T-helper 1 cell treated with Interleukin-12 subunit alpha and Interleukin-12 subunit beta and Interleukin-4 antibody, amounts not matched to agents 30 μg/mL and 1 μg/mL, for 36 hours (primary cell): ENCODE data around the gene DMGDH.

Source experiments
- H3K27ac Mint-ChIP-seq: one replicate; pipeline ENCODE4 v1.8.0; 2021; ENCODE audit warnings: mild to moderate bottlenecking, mixed read lengths
- H3K27me3 Mint-ChIP-seq: one replicate; pipeline ENCODE4 v1.8.0; 2021; ENCODE audit warnings: low read depth, mixed read lengths
- H3K36me3 Mint-ChIP-seq: one replicate; pipeline ENCODE4 v1.8.0; 2021; ENCODE audit warnings: low read depth, mixed read lengths
- H3K4me1 Mint-ChIP-seq: one replicate; pipeline ENCODE4 v1.8.0; 2021; ENCODE audit warnings: low read depth, mixed read lengths
- H3K4me3 Mint-ChIP-seq: one replicate; pipeline ENCODE4 v1.8.0; 2021; ENCODE audit warnings: mild to moderate bottlenecking, moderate library complexity, mixed read lengths
- H3K9me3 Mint-ChIP-seq: one replicate; pipeline ENCODE4 v1.8.0; 2021; ENCODE audit warnings: mixed read lengths

Gene DMGDH

DNA sequence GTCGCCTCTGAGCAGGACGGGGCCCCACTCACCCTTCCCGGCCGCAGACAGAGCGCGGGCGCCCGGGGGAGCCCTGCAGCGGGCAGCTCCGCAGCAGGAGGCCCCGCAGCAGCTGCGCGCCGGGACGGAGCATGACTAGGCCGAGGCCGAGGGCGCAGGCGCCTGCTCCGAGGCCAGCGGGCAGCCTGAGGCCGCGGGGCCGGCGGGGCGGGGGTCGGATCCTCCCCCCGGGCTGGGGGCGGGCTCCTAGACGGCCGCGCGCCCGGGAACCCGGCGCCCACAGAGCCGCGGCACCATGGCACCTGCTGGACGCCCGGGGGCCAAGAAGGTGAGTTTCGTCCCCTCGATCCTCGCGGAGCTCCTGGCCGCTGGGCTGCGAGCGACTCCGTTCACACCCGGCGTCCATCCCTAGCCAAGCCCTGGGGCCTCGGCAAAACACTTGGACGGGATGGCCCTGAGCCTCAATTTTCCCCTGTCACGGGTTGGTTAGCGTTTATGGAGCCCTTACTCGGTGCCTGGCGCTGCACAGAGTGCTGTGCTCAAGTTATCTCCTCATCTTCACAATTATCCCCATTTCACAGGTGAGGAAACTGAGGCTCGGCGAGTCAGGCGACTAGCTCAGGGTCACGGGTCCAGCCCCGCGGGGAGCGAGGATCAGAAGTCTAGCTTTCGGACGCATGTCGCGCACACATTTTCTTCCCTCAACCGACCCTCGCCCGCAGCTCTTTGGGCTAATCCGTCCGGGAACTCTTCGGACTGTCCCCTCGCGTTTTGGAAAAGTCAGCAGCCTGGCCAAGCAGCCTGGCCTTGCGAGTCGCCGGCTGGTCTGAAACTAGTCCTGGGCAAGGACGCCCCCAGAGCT lies at the start of gene DMGDH, which contains the start of gene BHMT2:
Gene DMGDH (minus strand): TSS at position 187 of the 862 bp plus-strand sequence. CDS start 54 bp downstream, at position 133.
Gene BHMT2 (plus strand): TSS at position 280 of the 862 bp plus-strand sequence. CDS start 16 bp downstream, at position 296.
- Mint-ChIP-seq H3K4me1 (no peaks in the 10 kb centered on the region), H3K9me3 (peaks cover 3% of the 10 kb centered on the region), H3K36me3 (no peaks in the 10 kb centered on the region), H3K4me3 (no peak within 1 kb of the TSS), H3K27ac (no peak within 1 kb of the TSS), H3K27me3 (peaks cover 34% of the 10 kb centered on the region)

DNA sequence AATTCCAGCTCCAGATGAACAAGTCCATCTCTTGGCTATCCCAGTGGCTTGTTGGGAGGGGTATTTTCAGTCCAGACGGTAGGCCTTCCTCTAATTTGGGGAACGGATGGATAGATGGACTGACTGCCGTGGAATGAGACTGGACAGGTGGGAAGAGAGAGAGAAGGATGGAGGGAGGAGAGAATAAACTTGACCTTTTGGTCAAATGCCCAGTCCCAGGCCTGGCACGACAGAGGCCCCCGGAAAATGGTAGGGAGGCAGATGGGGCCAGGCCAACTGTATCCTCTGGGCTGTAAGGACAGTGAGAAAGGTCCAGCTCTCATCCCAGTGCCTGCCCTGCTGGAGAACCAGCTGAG lies 43.2 kb upstream of the DMGDH start:
- Mint-ChIP-seq H3K4me3 (no peak overlapping the region), H3K4me1 (peaks cover 1% of the 10 kb centered on the region), H3K27me3 (peaks cover 64% of the 10 kb centered on the region), H3K36me3 (no peaks in the 10 kb centered on the region), H3K27ac (no peak overlapping the region), H3K9me3 (no peaks in the 10 kb centered on the region)

DNA sequence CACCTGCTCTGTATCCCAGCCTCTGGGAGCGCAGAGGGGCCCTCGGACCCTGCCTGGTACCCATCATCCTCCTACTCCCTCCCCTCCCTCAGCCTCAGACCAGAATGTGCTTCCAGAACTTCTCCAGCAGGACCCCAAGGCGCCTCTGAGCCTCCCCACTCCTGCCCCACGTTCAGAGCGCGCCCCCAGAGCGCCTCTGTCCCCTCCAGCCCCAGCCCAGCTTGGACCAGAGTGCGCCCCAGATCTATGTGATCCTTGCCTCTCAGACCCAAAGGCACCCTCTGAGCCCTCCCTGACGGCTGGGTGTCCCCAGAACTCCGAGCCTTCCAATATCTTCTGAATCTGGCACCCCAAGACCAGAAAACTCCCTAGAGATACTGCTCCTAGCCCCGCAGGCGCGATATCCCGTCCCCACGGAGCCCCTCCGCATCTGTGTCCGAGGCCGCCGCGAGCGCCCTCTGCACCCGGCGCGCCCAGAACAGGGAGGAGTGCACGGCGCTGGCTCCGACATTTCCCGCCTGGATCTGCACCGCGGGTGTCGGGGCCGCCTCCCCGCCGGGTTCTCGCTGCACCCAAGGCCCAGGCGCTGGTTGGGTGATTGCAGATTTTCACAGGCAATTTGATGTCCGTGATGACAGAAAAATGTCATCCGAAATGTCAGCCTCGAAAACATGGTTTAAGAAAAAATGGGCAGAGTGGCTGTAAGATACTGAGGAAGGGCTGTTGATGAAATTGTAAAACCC lies 42.7 kb upstream of the DMGDH start:
- H3K4me1 Mint-ChIP-seq: peaks cover 1% of the 10 kb centered on the region
- H3K27me3 Mint-ChIP-seq: peaks cover 69% of the 10 kb centered on the region
- no peak overlapping the region for H3K27ac Mint-ChIP-seq
- H3K4me3 Mint-ChIP-seq: no peak overlapping the region
- H3K36me3 Mint-ChIP-seq: no peaks in the 10 kb centered on the region
- no peaks in the 10 kb centered on the region for H3K9me3 Mint-ChIP-seq

DNA sequence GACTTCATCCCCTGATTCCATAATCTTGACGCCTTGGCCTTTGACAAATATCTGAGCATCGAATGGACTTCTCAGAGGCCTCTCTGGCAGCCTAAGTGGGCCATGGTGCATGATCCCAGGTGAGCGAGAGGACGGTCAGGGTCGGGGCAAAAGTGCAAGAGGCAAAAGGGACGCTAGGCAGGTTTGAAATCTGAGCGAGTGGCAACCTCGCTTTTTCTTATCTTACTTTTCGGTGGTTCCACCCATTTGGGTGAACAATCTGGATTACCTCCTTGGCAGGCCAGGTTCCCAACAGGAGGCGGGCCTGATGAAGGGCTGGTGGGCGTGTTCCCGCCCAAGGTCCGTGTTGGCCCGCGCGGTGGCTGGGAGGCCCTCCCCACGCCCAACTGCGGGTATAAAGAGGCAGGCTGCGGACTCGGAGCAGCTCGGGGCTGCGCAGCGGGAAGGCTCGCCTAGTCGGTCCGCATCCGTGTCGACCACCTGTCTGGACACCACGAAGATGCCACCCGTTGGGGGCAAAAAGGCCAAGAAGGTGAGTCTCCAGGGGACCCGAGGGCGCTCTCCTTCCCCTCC lies 42.0 kb upstream of the DMGDH start, which contains the start of gene BHMT:
Gene BHMT (plus strand): TSS at position 423 of the 573 bp plus-strand sequence. CDS start 77 bp downstream, at position 500.
- no peaks in the 10 kb centered on the region for H3K36me3 Mint-ChIP-seq
- no peaks in the 10 kb centered on the region for H3K9me3 Mint-ChIP-seq
- no peak within 1 kb of the TSS for H3K4me3 Mint-ChIP-seq
- H3K27ac Mint-ChIP-seq: no peak within 1 kb of the TSS
- peaks cover 72% of the 10 kb centered on the region for H3K27me3 Mint-ChIP-seq
- peaks cover 1% of the 10 kb centered on the region for H3K4me1 Mint-ChIP-seq

DNA sequence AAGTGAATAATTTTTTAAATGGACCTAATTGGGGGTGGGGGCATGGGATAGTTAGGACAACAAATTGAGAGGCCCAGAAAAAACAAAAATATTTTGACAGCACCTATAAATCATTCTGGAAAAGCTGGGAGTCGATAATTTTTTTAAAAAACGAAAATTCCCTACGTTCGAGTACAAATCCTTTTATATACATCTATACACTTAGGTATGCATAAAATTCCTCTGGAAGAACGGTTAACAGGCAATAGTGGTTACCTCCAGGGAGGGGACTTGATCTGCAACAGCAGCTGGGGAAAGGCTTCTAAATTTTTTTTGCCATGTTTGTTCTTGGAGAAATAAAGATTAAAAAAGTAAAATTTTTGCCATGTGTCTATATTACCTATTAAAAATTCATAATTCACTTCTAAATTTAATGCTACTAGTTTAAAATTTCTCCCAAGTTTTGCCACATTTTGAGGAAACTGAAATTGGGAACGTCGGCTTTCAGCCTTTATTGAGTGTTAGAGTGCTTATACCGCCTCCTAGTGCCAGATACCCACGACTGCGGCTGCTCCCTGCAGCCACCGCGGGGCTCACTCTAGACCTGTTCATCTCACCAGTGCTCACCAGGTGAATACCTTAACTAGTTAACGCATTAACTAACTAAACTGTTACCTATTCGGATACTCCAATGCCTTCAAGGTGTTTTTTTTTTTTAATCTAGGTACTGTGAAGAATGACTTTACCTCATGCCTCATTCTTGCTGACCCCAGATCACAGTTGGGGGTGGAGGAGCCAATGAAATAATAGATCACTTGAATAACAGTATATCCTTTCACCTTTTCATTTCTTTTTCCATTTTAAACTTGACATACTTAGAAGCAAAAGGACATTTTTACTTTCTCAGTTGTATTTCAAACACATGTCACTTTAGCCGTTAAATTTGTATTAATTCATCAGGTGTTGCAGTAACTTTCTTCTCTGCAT lies 40.3 kb upstream of the DMGDH start:
- peaks cover 1% of the 10 kb centered on the region for H3K4me1 Mint-ChIP-seq
- H3K27me3 Mint-ChIP-seq: peaks cover 77% of the 10 kb centered on the region
- H3K27ac Mint-ChIP-seq: no peak overlapping the region
- H3K4me3 Mint-ChIP-seq: no peak overlapping the region
- no peaks in the 10 kb centered on the region for H3K36me3 Mint-ChIP-seq
- no peaks in the 10 kb centered on the region for H3K9me3 Mint-ChIP-seq

DNA sequence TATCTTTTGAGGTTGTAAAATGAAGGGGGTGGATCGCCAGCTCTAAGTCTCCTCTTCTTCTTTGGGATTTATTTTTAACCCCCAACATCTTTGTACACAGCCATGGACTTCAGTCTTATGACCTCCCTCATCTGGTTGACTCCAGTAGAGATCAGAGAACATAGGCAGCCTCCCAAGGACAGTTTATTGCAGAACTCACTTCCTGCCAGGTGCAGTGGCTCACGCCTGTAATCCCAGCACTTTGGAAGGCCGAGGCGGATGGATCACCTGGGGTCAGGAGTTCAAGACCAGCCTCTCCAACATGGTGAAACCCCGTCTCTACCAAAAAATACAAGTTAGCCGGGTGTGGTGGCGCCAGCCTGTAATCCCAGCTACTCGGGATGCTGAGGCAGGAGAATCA lies 39.3 kb upstream of the DMGDH start:
- peaks cover 78% of the 10 kb centered on the region for H3K27me3 Mint-ChIP-seq
- H3K4me3 Mint-ChIP-seq: no peak overlapping the region
- H3K9me3 Mint-ChIP-seq: no peaks in the 10 kb centered on the region
- H3K36me3 Mint-ChIP-seq: no peaks in the 10 kb centered on the region
- no peak overlapping the region for H3K27ac Mint-ChIP-seq
- peaks cover 1% of the 10 kb centered on the region for H3K4me1 Mint-ChIP-seq

DNA sequence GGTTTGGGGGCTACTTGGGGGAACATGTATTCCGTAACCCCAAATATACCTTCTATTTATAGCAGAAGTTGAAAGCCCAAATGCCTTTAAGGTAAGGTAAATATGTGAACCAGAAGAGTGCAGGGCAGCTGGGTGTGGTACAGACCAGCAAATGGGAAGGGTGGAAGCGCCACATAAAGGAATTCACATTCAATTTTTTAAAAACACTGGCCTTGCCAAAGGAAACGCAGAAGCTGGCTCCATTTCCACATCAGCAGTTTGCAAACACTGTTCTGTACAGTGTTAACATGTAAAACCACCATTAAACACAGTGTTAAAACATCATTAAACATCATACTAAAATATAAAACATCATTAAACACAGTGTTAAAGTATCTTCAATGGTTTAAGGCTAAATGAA lies 38.6 kb upstream of the DMGDH start:
- peaks cover 72% of the 10 kb centered on the region for H3K27me3 Mint-ChIP-seq
- no peak overlapping the region for H3K27ac Mint-ChIP-seq
- no peaks in the 10 kb centered on the region for H3K36me3 Mint-ChIP-seq
- no peak overlapping the region for H3K4me3 Mint-ChIP-seq
- peaks cover 1% of the 10 kb centered on the region for H3K4me1 Mint-ChIP-seq
- H3K9me3 Mint-ChIP-seq: no peaks in the 10 kb centered on the region

DNA sequence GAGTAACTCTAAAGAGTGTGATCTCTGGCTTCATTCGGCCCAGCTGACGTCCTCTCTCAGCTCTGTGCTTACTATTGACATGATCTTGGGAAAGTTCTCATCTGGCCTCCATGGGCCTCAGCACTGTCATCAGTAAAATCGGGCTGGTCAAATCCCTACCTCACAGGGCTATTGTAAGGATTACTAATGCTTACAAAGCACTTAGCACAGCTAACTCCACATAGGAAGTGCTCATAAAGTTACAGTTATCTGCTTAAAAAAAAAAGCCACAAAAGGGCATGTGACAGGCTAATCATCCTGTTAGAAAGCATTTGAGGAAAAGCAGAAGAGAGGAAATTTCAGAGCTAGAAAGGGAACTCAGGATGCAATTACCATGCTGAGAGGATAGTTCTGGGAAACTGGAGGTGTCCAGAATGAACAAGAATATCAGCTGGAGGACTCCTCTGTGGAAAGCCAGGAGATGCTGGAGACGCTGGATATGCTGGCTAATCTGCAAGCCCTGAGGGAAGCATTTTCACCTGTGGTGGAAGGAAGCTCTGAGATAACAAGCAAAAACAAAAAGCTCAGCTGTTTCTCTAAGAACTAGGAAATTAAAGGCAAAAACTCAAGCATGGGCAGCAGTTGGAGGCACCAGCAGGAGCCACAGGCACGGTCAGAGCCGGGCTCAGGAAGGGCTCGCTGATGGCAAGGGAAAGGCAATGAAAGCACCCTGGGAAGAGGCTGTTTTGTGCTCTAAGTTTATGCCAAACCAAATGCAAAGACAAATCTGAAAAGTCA lies 37.7 kb upstream of the DMGDH start:
- no peak overlapping the region for H3K27ac Mint-ChIP-seq
- no peaks in the 10 kb centered on the region for H3K36me3 Mint-ChIP-seq
- H3K4me1 Mint-ChIP-seq: peaks cover 1% of the 10 kb centered on the region
- H3K4me3 Mint-ChIP-seq: no peak overlapping the region
- H3K9me3 Mint-ChIP-seq: no peaks in the 10 kb centered on the region
- H3K27me3 Mint-ChIP-seq: peaks cover 63% of the 10 kb centered on the region

DNA sequence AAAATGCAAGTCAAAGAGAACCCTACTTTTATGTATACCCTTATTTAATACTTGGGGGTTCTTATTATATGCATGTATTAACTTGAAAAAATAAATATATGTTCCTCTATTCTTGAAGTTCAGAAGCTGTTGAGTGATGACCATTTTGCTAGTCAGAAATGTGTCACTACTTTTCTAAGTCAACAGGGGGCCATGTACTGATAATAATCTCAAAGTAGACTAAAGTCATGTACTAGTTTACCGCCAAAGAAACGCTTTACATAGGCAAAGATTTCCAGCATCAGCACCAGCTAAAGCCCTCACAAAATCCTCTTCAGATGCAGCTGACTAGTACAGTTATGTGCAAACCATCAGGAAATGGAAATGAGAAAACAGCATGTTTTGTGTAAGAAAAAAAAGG lies 36.4 kb upstream of the DMGDH start:
- H3K4me1 Mint-ChIP-seq: no peaks in the 10 kb centered on the region
- H3K27ac Mint-ChIP-seq: no peak overlapping the region
- H3K36me3 Mint-ChIP-seq: no peaks in the 10 kb centered on the region
- H3K9me3 Mint-ChIP-seq: no peaks in the 10 kb centered on the region
- H3K27me3 Mint-ChIP-seq: peaks cover 51% of the 10 kb centered on the region
- no peak overlapping the region for H3K4me3 Mint-ChIP-seq

DNA sequence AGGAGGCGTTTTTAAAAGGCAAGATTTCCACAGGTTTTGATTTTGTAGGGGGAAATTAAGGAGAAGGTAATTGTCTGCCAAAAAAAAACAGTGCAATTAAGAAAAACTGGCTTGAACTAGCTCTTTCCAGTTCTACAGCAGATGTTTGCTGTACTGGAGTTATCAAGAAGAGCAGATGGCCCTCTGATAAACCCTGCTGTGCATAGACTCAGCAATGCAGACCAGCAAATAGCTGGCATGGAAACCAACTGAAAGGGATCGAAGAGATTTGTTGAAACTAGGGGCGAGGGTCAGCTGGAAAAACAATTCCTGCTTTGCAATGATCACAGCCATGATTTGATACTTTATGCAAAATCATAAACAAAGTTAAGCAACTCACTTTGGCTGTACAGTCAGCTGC lies 24.3 kb upstream of the DMGDH start:
- Mint-ChIP-seq H3K36me3 (no peaks in the 10 kb centered on the region), H3K9me3 (no peaks in the 10 kb centered on the region), H3K4me3 (no peak overlapping the region), H3K4me1 (no peaks in the 10 kb centered on the region), H3K27ac (no peak overlapping the region), H3K27me3 (peaks cover 5% of the 10 kb centered on the region)

DNA sequence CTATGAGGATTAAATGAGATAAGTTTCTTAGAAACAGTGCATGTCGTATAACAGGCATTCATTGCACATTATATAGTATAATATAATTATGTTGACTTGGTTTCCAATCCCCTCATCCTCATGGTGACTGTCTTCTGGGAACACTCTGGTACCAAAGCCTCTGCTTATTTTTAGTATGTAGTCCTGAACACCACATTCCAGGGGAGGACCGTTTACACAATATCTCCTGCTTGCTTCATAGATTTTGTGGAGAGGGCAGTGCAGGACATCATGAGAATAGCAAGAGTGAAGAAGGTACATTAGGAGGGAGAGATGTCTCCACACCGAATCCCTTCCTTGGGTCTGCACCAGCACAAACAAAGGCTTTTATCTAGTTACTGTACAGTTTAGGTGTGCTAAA lies 21.6 kb upstream of the DMGDH start:
- H3K4me3 Mint-ChIP-seq: no peak overlapping the region
- H3K27ac Mint-ChIP-seq: no peak overlapping the region
- no peaks in the 10 kb centered on the region for H3K4me1 Mint-ChIP-seq
- no peaks in the 10 kb centered on the region for H3K9me3 Mint-ChIP-seq
- no peaks in the 10 kb centered on the region for H3K36me3 Mint-ChIP-seq
- H3K27me3 Mint-ChIP-seq: peaks cover 9% of the 10 kb centered on the region

DNA sequence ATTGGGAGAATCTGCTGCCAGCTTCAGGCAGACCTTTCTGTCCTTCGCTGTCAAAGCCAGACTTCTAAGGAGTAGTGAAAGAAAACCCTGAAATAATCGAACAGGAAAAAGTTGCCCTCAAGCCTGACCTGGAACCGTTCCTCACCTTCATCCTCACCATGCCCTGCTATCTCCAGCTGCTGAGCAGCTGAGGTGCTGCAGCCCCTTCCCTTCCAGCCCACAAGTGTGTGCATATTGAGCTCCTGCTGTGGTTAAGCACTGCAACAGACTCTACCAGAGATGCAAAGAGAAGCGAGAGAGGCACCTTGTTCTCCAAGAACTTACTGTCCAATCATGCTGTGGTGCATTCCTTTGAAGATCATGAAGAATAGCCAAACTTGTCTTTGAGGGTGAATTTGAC lies 19.0 kb upstream of the DMGDH start:
- Mint-ChIP-seq H3K36me3 (no peaks in the 10 kb centered on the region), H3K27ac (no peak overlapping the region), H3K9me3 (no peaks in the 10 kb centered on the region), H3K4me3 (no peak overlapping the region), H3K4me1 (no peaks in the 10 kb centered on the region), H3K27me3 (peaks cover 14% of the 10 kb centered on the region)

DNA sequence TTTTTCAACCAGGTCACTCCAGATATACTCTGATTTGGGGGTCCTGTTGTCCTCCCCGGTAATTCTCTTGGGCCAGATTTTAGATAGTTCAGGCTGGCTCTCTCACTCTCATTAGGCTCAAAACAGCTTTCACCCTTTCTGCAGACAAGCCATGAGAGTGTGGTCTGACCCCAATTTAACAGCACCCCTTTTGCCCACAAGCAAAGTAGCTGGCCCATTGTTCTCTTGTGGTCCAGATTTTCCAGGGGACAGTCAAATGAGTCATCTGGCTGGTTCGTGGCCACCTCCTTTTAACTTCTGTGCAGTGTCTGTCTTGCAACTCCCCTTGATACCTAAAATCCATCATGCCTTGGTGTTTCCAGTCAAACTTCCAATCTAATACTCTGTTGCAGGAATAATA lies 16.6 kb upstream of the DMGDH start:
- H3K27me3 Mint-ChIP-seq: peaks cover 14% of the 10 kb centered on the region
- no peaks in the 10 kb centered on the region for H3K36me3 Mint-ChIP-seq
- H3K4me1 Mint-ChIP-seq: no peaks in the 10 kb centered on the region
- no peaks in the 10 kb centered on the region for H3K9me3 Mint-ChIP-seq
- H3K27ac Mint-ChIP-seq: no peak overlapping the region
- H3K4me3 Mint-ChIP-seq: no peak overlapping the region
